NCI-H146 (cell line): ENCODE measurements around the gene EDNRA.

ENCODE experiments used
- DNase-seq: peaks from one replicate; lab custom pipeline; 2025; lab: John Stamatoyannopoulos, UW

Gene EDNRA

GRCh38 chr4:147589586-147589985 is 108.7 kb downstream of the EDNRA start:
- no peak for DNase-seq

- DNase-seq = no peak
These were observed 109.5 kb downstream of the EDNRA start for GRCh38 chr4:147590249-147590920.

GRCh38 chr4:147591106-147591505 is 110.2 kb downstream of the EDNRA start:
- DNase-seq = no peak

- DNase-seq = no peak
These were observed 113.2 kb downstream of the EDNRA start for GRCh38 chr4:147594107-147594506.
